BE2C (cell line): ENCODE measurements around the gene NR4A3.

Experiments
- DNase-seq: peaks from one replicate; pipeline ENCODE4 v3.0.0-alpha.2; 2020
- H3K27me3 ChIP-seq: fragments of 250-450 bp; sonication (Bioruptor Pico); 2 replicates; pipeline ENCODE4 v1.5.1; 2020; ENCODE audit warnings: mild to moderate bottlenecking
- H3K36me3 ChIP-seq: fragments of 250-450 bp; sonication (Bioruptor Pico); 2 replicates; pipeline ENCODE4 v1.5.1; 2020; ENCODE audit warnings: mild to moderate bottlenecking
- H3K4me1 ChIP-seq: fragments of 250-450 bp; sonication (Bioruptor Pico); 2 replicates; pipeline ENCODE4 v1.5.1; 2020
- H3K4me3 ChIP-seq: 2 replicates; pipeline ENCODE4 v1.5.1; 2011; ENCODE audit warnings: low read depth, low read length
- H3K9me3 ChIP-seq: fragments of 250-450 bp; sonication (Bioruptor Pico); 2 replicates; pipeline ENCODE4 v1.5.1; 2020
- CTCF ChIP-seq: IDR thresholded peaks from 2 replicates; pipeline ENCODE4 v1.5.1; 2012; ENCODE audit warnings: mild to moderate bottlenecking, low read depth, low read length

NR4A3 gene

GRCh38 chr9:99835142-99835541 is 13.5 kb downstream of the NR4A3 start:
- no peaks in the 10 kb centered on the region for H3K36me3 ChIP-seq
- H3K9me3 ChIP-seq, result no peaks in the 10 kb centered on the region
- no peak for DNase-seq
- H3K4me3 ChIP-seq, result no peak overlapping the region
- TF ChIP-seq CTCF, result no peak
- H3K4me1 ChIP-seq, result no peaks in the 10 kb centered on the region
- H3K27me3 ChIP-seq, result peaks cover 33% of the 10 kb centered on the region

DNA sequence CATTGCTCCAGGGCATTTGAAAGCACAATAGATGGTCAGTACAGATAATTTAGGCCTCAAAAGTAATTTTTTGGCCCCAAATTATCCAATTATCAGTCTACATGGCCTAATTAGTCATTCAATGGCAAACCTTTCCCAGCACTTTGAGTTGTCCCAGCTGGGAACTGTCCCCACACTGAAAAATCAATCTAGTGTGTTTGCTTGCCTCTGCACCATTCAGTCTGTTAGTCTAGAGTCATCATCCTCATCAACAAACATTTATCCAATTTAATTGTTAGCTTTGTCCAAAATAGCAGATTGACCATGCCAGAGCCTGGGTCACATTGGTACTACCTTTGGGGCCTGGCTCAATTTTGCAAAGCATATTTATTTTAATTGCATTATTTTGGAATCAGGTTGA is 13.9 kb downstream of the NR4A3 start:
- Histone ChIP-seq H3K36me3 (no peaks in the 10 kb centered on the region), H3K4me1 (no peaks in the 10 kb centered on the region), H3K9me3 (no peaks in the 10 kb centered on the region), H3K27me3 (peaks cover 28% of the 10 kb centered on the region), H3K4me3 (no peak overlapping the region)
- no peak for TF ChIP-seq CTCF
- DNase-seq, result no peak

- H3K36me3 ChIP-seq, result no peaks in the 10 kb centered on the region
Measured at GRCh38 chr9:99840072-99840471, 18.4 kb downstream of the NR4A3 start.

DNA sequence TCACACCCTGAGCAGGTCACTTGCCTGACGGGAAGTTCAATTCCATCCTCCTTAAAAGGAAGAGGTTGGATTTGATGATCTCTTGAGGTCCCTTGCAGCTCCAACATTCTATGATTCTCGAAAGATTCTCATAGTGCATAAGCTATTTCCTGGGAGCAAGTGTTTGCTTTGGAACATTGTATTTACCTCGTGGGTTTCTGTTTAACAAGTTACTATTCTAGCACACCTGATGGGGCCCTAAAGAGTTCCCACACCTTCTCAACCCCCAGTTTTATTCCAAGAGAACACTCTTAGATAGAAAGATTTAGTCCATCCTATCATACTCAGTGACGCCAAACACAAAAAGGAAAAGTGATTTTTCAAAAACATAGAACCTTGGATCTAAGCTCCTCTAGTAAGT is 23.4 kb downstream of the NR4A3 start:
- H3K4me3 ChIP-seq, result no peak overlapping the region
- no peaks in the 10 kb centered on the region for H3K4me1 ChIP-seq
- DNase-seq, result no peak
- no peak for TF ChIP-seq CTCF
- no peaks in the 10 kb centered on the region for H3K36me3 ChIP-seq
- H3K27me3 ChIP-seq, result no peaks in the 10 kb centered on the region
- no peaks in the 10 kb centered on the region for H3K9me3 ChIP-seq

More at GRCh38 chr9:99840072-99840471, 18.4 kb downstream of the NR4A3 start:
- no peak for TF ChIP-seq CTCF
- Histone ChIP-seq H3K4me3 (no peak overlapping the region), H3K27me3 (no peaks in the 10 kb centered on the region), H3K4me1 (no peaks in the 10 kb centered on the region), H3K9me3 (no peaks in the 10 kb centered on the region)
- no peak for DNase-seq

DNA sequence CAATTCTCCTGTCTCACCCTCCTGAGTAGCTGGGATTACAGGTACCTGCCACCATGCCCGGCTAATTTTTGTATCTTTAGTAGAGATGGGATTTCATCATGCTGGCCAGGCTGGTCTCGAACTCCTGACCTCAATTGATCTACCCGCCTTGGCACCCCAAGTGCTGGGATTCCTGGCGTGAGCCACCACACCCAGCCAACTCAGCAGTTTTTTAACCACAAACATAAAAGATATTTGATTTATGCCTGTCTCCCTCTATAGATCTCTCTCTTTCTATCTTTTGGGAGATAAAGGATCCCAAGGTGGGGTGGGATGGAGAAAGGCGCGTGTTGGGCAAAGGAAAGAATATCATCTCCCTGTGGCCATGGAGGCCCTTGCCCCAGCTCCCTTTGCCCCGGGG is 26.8 kb downstream of the NR4A3 start:
- Histone ChIP-seq H3K27me3 (no peaks in the 10 kb centered on the region), H3K4me3 (no peak overlapping the region), H3K9me3 (no peaks in the 10 kb centered on the region), H3K4me1 (no peaks in the 10 kb centered on the region), H3K36me3 (no peaks in the 10 kb centered on the region)
- no peak for TF ChIP-seq CTCF
- no peak for DNase-seq

DNA sequence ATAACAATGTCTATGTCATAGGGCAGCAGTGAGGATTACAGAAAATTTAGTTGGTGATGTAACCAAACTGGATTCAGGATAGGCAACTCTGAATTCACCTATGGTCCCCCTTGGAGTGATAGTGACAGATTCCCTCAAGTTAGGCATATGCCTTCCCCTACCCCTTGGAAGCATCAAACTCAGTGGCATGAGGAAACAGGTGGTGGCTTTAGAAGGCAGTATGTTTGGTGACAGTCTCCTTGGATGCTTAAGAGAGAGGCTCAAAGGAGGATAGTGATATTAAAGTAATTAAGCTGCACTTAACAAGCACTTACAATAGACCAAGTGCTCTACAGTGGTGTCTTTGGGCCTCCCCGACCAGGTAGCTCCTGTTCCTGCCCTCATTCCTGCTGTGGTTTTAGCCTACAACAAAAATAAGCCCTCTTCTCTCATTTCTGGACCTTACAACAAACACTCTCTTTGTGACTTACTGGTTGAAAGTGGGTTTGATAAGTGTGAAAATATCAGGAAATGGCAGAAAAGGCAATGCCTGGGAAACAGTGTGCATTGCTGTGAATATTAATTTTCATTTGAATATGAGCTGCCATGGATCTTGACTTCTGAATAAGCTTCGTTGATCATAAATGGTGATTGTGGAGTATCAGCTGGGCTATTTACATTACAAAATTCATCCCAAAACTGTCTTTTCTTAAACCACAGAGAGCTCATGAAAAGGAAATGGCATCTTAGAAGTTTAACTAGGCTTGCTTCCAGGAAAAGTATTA is 29.2 kb downstream of the NR4A3 start:
- H3K9me3 ChIP-seq, result no peaks in the 10 kb centered on the region
- no peaks in the 10 kb centered on the region for H3K27me3 ChIP-seq
- no peaks in the 10 kb centered on the region for H3K36me3 ChIP-seq
- TF ChIP-seq CTCF, result no peak
- H3K4me1 ChIP-seq, result no peaks in the 10 kb centered on the region
- DNase-seq, result no peak
- no peak overlapping the region for H3K4me3 ChIP-seq
